Measurements from ENCODE around the gene SPATA45.
"Not testable (repeated sequence)": the region's sequence is repeated elsewhere in the genome, so short reads cannot be mapped to it uniquely, and the experiment has no call there.

- TF ChIP-seq CTCF (conservative IDR thresholded peaks at IDR 0.05; ENCODE audit: low read depth, low read length); EZH2 (IDR thresholded peaks at IDR 0.05; ENCODE audit: low read length, unreplicated experiment); EZH2phosphoT487 (IDR thresholded peaks at IDR 0.05; ENCODE audit: borderline replicate concordance, low read length): not testable (repeated sequence)
Observed at GRCh38 chr1:212833211-212834207, 13.9 kb downstream of the SPATA45 start.
